Renal pelvis (tissue), 4 donors: Measurements from ENCODE around the gene SIPA1L2. TPM values are rescaled to one million over a fixed set of nuclear protein-coding genes. Genes with fewer than 3 reads are reported as not detected.
"Not testable (repeated sequence)": the region's sequence is repeated elsewhere in the genome, so short reads cannot be mapped to it uniquely, and the experiment has no call there.

ENCODE experiments used
- DNase-seq: peaks from one replicate; pipeline ENCODE4 v3.0.0-alpha.2; 2013
- polyA plus RNA-seq, 3 donors: library from polyadenylated mRNA; unstranded; fragments of 120-200 nt; gene quantifications; one replicate each; pipeline ENCODE4 v1.2.1, GENCODE V29; 2013; ENCODE audit not compliant: insufficient read length in 3 of 3

SIPA1L2 gene
- polyA plus RNA-seq, 3 donors = 30.2 to 33.5 (median 32.3) TPM

DNA sequence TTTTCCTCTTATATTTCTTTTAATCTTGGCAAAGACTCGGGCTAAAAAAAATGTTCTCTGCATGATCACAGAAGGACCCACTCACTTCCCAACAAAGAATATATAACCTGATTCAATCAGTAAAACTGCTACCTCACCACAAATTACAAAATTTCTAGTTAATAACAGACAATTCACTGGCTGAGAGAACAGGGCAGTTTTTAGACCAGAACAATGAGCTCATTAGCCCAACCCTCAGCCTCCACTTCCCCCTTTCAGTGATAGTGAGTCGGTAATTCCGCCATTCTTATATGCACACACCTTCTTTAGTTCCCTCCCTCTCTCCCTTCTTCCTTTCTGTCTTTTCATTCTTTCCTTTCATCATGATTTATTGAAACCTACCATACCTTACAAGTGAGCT, 8.9 kb downstream of the SIPA1L2 start:
- DNase-seq = no peak

DNA sequence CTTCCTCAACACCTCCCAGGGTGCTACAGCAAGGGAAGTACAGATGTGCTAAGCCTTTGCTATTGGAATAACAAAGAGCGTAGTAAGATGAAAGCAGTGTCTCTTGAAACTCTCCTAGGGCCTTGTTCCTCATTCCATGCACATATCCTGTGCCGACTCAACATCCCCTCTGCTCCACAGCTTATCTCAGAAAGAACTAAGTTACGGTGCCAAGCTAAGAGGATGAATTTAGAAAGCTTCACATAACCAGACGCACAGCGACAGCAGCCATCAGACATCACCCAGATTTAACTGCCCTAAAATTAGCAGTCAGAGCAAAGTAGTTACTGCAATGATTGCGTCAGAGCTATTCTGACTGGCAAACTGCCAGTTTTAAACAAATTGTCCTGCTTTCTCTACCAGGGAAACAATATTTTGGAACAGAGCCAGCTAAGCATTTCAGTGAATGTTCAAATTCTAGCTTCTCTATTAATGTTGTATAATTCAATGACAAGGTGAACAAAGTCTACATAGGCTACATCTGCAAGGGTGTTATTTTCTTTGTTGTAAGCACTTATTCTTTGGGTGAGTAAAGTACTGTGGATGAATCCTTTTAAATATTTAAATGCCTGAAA, 9.5 kb downstream of the SIPA1L2 start:
- peak; percentile 79 for DNase-seq

DNA sequence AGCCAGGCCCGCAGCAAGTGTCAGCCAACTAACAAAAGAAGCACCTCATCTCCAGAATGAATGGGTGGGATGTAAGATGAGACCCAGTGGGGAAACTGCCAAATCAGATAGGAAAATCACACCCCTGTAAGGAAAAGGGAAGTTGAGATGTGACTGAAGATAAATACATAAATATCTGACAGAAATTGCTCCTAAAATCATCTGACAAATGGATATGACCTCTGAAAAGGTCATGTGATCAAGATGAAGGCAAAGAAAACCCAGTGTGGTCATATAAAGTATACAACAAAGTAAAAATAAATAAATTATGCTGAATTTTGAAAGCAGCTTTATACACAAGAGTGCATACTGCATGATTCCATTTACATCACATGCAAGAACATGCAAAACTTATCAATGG, 12.7 kb downstream of the SIPA1L2 start:
- DNase-seq = no peak

DNA sequence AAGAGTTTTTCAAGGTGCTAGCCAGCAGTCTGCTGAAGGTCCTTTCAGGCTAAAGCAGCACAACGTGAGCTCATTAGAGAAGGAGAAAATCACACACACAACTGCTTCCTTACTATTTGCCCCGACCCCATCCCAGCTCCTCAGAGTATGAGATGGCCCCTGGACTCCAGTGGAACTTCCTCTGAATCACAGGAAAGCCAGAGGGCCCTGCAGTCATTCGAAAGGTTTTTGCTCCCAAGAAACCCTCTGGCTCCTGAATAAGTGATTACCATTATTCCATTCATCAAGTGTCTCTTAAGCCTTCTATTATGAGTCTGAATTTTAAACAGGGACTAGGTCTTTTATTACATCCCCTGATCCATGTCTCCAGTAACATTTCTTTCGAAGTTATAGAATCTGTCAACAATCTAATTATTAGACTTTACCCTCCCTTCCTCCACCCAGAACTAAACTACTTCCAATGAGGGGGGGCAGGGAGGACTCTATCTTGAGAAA, 14.6 kb downstream of the SIPA1L2 start:
- DNase-seq = no peak

GRCh38 chr1:232614811-232615210, 15.1 kb downstream of the SIPA1L2 start:
- DNase-seq = no peak

DNA sequence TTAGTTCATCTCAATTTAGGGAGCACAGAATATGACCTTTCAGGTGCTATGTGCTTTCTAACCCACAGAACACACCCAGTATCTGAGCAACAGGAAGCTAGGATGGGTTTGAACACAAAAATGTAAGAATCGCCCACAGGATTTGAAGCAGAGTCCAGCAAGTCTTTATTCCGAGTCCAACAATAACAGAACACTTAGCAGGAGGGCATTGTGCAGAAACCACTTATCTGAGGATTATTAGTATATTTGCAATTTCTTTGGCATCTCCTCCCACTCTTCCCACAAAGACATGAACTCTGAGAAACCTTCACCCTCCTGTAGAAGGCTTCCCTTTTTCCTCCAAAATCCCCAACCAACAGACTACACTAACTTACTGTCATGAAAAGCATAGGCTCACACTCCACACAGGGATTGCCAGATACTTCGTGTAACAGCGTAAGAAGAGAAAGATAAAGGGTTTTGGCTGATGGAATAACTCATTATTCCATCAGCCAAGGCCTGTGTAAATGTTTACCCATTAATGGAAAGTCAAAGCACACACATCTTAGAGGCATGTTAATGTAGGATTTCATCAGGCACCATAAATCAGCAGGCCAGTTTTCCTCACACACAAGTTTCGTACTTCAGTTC, 16.1 kb downstream of the SIPA1L2 start:
- DNase-seq = no peak

- DNase-seq = not testable (repeated sequence)
Observed at GRCh38 chr1:232612836-232613235, 17.1 kb downstream of the SIPA1L2 start.

DNA sequence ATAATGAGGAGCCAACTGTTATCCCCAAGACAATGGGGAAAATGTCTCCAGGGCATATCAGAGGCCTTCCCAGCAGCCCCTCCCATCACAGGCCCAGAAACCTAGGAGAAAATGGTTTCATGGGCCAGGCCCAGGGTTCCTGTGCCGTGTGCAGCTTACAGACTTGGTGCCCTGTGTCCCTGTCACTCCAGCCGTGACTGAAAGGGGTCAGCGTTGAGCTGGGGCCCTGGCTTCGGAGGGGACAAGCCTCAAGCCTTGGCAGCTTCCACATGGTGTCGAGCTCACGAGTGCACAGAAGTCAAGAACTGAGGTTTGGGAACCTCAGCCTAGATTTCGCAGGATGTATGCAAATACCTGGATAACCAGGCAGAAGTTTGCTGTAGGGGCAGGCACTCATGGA, 18.1 kb downstream of the SIPA1L2 start:
- DNase-seq = no peak

GRCh38 chr1:232610902-232611745, 18.8 kb downstream of the SIPA1L2 start:
- not testable (repeated sequence) for DNase-seq

DNA sequence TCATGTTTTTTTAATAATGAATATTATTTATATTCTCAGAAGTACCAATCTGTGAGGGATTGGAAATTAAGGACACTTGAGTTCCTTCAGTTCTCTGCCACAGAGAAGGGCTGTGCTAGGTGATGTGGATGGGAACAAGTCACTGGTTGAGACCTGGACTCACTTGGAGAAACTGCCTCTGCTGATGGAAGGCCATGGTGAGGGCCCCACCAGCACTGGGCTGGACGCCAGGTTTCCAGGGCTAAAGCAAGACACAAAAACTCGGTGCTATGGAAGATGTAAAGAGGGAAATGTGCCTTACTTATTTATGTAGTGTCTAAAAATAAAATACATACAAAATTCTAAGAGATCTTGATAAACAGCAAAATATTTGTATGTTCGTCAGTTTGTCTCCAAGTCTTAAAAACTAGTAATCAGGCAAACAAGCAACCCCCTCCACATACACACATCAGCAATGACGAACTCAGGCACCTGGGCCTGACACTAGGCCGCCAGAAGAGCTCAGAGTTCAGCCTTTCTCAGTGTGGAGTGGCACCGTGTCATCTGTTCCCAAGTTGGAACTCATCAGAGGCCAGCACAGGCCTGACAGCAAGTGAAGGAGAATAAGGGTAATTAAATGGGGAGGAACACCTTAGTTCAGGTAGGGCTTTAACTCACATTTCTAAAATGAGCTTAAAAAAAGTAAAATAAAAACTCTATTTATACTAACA, 19.6 kb downstream of the SIPA1L2 start:
- DNase-seq = no peak

GRCh38 chr1:232608427-232608826, 21.5 kb downstream of the SIPA1L2 start:
- DNase-seq = no peak

GRCh38 chr1:232602622-232603021, 27.3 kb downstream of the SIPA1L2 start:
- no peak for DNase-seq

DNA sequence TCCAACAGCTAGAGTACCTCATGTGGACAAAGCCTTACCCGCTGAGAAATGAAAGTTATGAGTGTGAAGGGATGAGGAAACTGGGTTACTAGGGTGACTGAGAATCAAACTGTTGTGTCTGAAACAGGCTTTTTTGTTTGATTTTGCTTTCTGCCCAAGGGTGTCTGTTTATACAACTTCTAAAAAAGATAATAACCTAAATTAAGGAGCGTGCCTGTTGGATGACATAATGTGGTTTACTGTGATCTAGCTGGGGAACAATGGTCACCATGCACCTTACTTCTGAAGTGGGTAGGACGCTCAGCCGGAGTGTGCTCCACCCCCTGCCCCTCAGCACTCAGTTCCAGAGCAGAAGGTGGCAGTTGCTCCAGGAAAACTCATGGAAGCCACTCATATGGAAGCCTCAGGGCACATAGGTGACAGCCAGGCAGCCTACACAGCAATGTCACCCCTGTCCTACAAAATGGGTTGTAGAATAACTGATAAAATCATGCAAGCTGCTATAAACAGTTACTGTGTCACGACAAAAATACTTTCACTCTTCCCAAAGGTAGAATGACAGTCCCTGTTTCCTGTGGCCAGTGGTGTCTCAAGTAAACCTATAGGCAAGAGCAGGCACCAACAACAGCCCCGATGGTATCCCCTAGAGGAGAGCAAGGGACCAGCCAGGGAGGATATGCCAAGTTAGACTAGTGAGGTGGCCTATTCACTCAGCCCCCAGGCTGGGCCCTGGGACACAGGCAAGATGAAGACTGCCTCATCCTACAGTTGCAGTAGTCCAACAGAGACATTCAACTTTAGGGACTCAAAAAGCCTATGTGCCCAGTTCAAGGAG, 29.3 kb downstream of the SIPA1L2 start:
- DNase-seq = no peak

DNA sequence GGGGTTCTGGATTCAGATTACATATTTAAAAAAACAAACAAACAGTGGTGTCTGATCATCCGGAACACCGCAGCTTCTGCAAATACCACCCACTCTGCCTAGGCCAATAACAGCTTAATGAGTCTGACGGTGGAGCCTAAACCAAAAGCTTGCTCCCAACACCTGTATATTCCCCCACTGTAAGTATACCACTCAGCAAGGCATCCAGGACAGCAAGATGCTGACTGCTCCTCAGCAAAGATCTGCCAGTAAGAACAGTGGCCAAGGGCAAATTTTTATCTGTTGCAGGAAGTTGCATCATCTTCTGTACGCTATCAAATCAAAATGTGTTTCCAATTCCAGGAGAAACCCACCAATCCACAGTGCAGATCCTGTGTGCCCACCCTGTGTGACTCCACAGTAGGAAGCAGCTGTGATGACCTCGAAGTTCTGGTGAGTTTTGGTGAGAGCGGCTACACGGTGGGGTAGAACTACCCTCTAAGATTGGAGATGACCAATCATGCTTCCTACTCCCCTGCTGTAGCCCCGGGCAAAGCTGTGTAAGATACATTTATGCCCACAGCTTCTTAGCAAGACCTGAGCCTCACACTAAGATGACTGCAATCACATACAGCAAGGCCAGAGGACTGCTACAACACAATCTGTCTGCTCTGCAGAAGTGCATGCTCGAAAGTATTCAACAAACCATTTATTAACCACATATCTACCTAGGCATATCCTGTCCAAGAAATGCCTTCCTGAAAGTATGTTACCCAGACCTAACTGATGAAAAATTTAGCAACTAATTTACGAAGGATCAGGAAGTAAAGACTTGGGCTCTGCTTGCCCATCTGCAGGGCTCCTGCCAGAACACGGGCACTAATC, 30.5 kb downstream of the SIPA1L2 start:
- DNase-seq = no peak

DNA sequence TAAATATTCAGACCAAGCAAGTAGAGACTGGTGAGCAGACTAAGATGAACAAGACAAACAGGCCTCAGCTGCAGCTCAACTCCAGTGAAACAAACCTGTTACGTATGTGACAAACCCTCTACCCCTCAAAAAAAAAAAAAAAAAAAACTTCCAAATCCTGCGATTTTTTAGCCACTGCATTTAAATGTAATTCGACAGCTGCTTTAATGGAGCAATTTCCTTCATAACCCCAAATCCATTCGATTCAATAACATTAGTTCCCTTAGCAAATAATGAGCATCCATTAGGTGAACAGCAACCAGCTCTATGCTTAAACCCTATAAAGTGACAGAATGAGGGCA, 31.1 kb downstream of the SIPA1L2 start:
- DNase-seq = no peak

- DNase-seq = no peak
Observed at GRCh38 chr1:232598133-232598532, 31.8 kb downstream of the SIPA1L2 start.

GRCh38 chr1:232597721-232598120, 32.2 kb downstream of the SIPA1L2 start:
- no peak for DNase-seq

DNA sequence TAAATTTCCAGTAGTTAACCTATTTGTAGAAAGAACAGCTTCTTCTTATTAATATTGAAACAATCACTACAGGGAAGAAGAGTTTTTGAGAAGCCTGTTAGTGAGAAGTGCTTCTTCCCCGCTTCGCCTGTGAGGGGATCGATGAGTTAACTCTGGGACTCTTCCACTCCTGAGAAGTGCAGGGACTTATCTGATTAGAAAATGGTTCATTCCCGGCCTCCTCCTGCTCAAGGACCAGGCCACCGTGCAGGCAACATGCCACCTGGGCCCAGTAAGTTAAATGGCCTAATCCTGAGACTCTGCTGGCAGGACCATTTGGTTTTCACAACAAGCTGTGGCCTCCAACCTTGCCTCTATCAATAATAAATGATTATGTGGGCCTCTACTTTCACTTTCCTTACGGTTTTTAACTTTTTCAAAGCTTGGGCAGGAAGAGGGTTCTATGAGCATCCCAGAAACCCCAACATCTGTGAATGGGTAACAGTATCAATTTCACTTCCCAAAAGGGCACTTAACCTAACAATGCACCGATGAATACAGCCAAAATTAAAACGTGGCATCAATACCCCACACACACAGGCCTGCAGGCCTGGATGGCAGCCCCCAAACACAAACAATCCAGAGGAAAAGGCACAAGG, 33.1 kb downstream of the SIPA1L2 start:
- no peak for DNase-seq

- DNase-seq = no peak
Observed at GRCh38 chr1:232594768-232595698, 34.9 kb downstream of the SIPA1L2 start.
